Measurements from ENCODE around the gene DEFB112. TPM values are rescaled to one million over a fixed set of nuclear protein-coding genes. Genes with fewer than 3 reads are reported as not detected.

Gene DEFB112
- total RNA-seq, 4 donors from 2014 or later: not detected

DNA sequence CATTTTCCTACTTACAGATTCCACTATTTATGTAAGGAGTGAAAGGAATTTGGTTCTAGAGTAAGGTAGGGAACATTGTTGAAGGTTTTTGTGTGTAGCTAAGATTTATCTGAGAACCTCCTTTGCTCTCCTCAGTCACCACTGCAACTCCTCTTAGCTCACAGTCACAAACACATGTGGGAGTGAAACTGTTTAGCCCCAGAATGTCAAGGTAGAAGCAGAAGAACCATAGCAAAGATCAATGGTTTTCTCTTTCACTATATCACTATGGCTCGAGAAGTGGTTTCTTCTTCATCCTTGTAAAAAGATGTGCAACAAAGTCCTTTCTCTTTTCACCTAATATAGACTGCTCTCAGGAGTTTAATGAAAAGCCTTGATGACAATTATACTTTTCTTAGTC, 6.5 kb upstream of the DEFB112 start:
- Histone ChIP-seq H3K27ac (replicated peaks in 1 of 4) (no peak overlapping the region), H3K9me3 (no peaks in the 10 kb centered on the region), H3K4me3 (no peak overlapping the region), H3K4me1 (no peaks in the 10 kb centered on the region), H3K36me3 (no peaks in the 10 kb centered on the region), H3K27me3 (no peaks in the 10 kb centered on the region)
- intact Hi-C loops (cut with DNase I): no loop called here
- TF ChIP-seq POLR2A (IDR thresholded peaks at IDR 0.05; ENCODE audit: low read depth): no peak
- no peak for TF ChIP-seq EP300 (IDR thresholded peaks at IDR 0.05)
- no peak for TF ChIP-seq POLR2AphosphoS5 (IDR thresholded peaks at IDR 0.05)
- TF ChIP-seq, protein P1, sequence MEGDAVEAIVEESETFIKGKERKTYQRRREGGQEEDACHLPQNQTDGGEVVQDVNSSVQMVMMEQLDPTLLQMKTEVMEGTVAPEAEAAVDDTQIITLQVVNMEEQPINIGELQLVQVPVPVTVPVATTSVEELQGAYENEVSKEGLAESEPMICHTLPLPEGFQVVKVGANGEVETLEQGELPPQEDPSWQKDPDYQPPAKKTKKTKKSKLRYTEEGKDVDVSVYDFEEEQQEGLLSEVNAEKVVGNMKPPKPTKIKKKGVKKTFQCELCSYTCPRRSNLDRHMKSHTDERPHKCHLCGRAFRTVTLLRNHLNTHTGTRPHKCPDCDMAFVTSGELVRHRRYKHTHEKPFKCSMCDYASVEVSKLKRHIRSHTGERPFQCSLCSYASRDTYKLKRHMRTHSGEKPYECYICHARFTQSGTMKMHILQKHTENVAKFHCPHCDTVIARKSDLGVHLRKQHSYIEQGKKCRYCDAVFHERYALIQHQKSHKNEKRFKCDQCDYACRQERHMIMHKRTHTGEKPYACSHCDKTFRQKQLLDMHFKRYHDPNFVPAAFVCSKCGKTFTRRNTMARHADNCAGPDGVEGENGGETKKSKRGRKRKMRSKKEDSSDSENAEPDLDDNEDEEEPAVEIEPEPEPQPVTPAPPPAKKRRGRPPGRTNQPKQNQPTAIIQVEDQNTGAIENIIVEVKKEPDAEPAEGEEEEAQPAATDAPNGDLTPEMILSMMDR (IDR thresholded peaks at IDR 0.05): no peak
- 100% methylated on average over 1 of the region's 1 CpG for WGBS
- DNase-seq (ENCODE audit: extremely low spot score): no peak

DNA sequence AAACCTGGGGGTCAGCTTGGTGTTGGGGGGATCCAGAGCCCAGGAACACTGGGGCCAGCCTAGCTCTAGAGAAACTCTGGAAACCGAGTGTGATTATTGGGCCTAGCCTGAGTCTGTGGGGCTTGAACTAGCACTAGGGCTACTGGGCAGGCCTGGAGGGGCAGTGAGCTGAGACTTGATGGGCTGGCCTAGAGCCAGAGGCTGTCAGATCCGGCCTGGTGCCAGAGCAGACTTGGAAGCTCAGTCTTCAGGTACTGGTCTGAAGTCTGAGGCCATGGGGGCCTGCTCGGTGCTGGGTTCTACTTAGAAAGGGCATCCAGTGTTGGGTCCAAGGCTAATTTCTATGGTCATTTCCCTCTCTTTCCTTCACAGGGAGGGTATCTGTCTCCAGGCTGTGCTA, 2.7 kb downstream of the DEFB112 start:
- intact Hi-C loops (cut with DNase I): no loop called here
- Histone ChIP-seq H3K27ac (replicated peaks in 1 of 4) (no peak overlapping the region), H3K27me3 (no peaks in the 10 kb centered on the region), H3K36me3 (no peaks in the 10 kb centered on the region), H3K9me3 (no peaks in the 10 kb centered on the region), H3K4me3 (no peak overlapping the region), H3K4me1 (no peaks in the 10 kb centered on the region)
- no peak for DNase-seq (ENCODE audit: extremely low spot score)
- WGBS: 86% methylated on average over 3 of the region's 3 CpGs
- TF ChIP-seq POLR2A (IDR thresholded peaks at IDR 0.05; ENCODE audit: low read depth) (no peak), POLR2AphosphoS5 (IDR thresholded peaks at IDR 0.05) (no peak), EP300 (IDR thresholded peaks at IDR 0.05) (no peak)
- TF ChIP-seq, protein P1 (IDR thresholded peaks at IDR 0.05): no peak

- intact Hi-C loops (cut with DNase I): no loop called here
- Histone ChIP-seq H3K27me3 (no peaks in the 10 kb centered on the region), H3K4me1 (no peaks in the 10 kb centered on the region), H3K9me3 (peaks cover 0 to 5% (median 0%) of the 10 kb centered on the region in 4 donors), H3K4me3 (no peak overlapping the region), H3K27ac (replicated peaks in 1 of 4) (no peak overlapping the region), H3K36me3 (no peaks in the 10 kb centered on the region)
- WGBS: 48% methylated on average over 16 of the region's 18 CpGs
- no peak for DNase-seq (ENCODE audit: extremely low spot score)
- no peak for TF ChIP-seq POLR2AphosphoS5 (IDR thresholded peaks at IDR 0.05)
- TF ChIP-seq EP300 (IDR thresholded peaks at IDR 0.05): no peak
- TF ChIP-seq, protein P1 (IDR thresholded peaks at IDR 0.05): no peak
- TF ChIP-seq POLR2A (IDR thresholded peaks at IDR 0.05; ENCODE audit: low read depth): no peak
These were observed 18.8 kb downstream of the DEFB112 start for GRCh38 chr6:50030777-50031562.

DNA sequence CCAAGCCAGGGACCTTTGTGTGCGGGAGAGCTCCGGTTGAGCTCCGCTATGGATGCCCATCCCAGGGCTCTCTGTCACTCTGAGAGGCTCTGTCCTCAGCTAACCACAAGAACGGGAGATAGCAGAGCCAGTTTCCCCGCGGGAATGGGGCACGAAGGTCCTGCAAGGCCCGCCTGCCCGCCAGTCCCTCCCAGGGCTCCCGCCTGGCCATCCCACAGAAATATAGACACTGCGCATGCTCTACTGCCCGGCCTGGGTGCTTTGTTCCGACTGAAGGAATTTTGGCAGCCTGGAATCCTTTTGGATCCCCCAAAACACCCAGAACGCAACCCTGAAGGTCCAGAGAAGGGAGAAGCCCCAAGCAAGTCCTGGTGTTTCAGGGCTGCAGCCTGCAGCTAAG, 19.4 kb downstream of the DEFB112 start:
- 85% methylated on average over 14 of the region's 14 CpGs for WGBS
- DNase-seq (ENCODE audit: extremely low spot score): no peak
- Histone ChIP-seq H3K9me3 (peaks cover 0 to 5% (median 0%) of the 10 kb centered on the region in 4 donors), H3K4me1 (no peaks in the 10 kb centered on the region), H3K4me3 (no peak overlapping the region), H3K36me3 (no peaks in the 10 kb centered on the region), H3K27me3 (no peaks in the 10 kb centered on the region), H3K27ac (replicated peaks in 1 of 4) (no peak overlapping the region)
- TF ChIP-seq, protein P1 (IDR thresholded peaks at IDR 0.05): no peak
- TF ChIP-seq POLR2A (IDR thresholded peaks at IDR 0.05; ENCODE audit: low read depth) (no peak), POLR2AphosphoS5 (IDR thresholded peaks at IDR 0.05) (no peak), EP300 (IDR thresholded peaks at IDR 0.05) (no peak)
- intact Hi-C loops (cut with DNase I): no loop called here

All from esophagus muscularis mucosa (tissue), 4 donors.